NCI-H82 (cell line): ENCODE results near the gene IGDCC3.
A peak's percentile ranks its signal among the peaks of the same experiment; 100 is the strongest.
"Not testable (repeated sequence)": the region's sequence is repeated elsewhere in the genome, so short reads cannot be mapped to it uniquely, and the experiment has no call there.

Source experiments
- DNase-seq: peaks from one replicate; lab custom pipeline; 2025; lab: John Stamatoyannopoulos, UW

IGDCC3 gene

GRCh38 chr15:65406424-65407000 is 28.7 kb upstream of the IGDCC3 start:
- no peak for DNase-seq

DNA sequence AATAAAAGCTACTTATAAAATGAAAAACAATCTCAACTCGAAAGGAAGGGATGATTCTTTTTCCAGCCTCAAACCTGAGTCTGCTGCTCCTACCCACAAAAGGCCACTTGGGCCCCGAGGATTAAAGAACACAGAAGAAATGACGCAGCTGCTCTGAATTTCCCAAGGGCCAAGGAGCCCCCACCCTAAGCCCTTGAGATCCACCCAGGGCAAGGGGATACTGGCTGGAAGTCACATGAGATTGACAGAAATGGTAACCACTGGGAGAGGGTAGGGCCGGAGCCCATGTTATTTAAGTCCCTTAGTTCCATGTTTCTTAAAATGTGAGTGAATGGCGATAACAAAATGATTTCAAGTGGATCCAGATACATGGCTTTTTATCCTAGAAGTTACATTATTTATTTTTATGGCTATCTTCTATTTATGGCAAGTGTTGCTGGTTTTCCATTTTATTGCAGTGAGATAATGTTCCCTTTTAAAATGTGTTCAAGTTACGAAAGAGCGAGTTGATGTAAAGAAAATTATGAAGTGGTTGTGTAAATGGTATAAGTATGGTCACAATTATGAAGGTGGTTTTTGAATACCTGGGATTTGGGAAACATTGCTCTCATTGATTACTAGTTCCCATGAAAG is 28.1 kb upstream of the IGDCC3 start:
- peak; percentile 95 for DNase-seq

DNA sequence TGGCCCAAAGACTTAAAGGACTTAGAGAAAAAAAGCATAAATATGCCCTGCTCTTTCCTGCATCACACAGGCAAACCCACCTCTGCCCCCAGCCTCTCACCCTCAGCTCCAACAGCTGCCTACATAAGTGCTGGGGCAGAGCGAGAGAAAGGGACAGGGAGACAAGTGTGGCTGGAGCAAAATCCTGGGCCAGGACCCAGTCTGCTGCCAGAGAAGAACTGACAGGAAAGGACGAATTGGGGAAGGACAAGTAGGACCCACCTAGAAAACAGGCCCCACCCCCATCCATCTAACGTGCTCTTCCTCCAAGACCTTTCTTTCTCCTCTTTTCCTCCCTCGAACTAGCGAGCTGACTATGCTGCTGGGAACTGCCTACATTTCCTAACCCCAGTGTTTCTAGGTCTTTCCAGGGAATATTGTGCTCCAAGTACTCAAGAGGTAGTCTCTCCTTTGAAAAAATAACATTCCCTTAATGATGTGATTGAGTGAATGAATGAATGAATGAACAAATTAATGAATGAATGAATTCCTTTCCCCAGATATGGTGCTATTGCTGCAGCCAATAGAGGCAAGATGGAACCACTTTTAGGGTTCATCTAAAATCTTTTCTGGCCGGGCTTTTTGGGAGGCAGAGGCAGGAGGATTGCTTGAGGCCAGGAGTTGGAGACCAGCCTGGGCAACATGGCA is 26.5 kb upstream of the IGDCC3 start:
- peak; percentile 32 for DNase-seq

DNA sequence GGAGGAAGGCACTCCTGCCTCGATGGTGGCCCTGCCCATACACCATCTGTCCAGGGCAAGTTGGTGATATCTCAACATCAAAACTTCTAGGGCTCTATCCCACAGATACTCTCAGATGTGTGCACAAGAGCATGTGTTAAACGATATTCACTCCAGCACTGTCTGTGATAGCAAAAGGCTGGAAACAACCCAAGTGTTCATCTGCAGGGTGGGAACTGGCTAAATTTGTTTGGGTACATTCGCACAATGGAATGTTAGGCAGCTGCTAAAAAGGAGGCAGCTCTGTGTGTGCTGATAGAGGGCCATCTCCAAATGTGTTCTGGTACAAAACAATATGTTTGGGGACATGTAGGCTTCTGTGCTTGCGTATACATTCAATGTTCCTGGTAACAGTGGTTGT is 25.2 kb upstream of the IGDCC3 start:
- no peak for DNase-seq

DNA sequence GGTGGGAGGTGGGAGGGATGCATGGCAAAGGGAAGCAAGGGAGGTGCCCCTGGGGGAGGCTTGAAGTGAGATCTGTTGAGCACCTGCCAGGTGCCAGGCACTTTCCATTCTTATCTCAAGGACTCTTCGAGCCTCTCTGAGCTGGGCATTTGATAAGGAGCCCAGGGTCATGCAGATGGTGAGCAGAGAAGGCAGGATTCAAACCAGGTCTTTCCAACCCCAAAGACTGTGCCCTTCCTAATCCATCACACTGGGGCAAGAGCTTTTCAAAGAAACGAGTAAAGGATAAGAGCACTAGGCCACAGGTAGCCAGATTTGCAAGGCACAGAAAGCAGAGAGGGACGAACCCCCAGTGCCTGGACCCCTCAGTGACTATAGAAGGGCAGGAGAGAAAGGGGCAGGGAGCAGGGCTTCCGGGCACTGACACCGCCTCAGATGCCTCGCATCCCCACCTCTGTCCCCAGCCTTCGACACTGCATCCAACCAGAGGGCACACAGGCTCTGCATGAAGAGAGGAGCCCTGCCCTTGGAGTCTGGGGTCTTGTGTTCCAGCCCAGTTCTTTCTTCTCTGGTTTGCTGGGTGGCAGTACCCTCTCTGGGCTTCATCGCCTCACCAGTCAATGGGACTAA is 23.9 kb upstream of the IGDCC3 start:
- no peak for DNase-seq

- DNase-seq: peak; percentile 94
These were observed 23.2 kb upstream of the IGDCC3 start for GRCh38 chr15:65400760-65401610.

GRCh38 chr15:65399997-65400396 is 22.2 kb upstream of the IGDCC3 start:
- DNase-seq: no peak

- DNase-seq: no peak
These were observed 21.4 kb upstream of the IGDCC3 start for GRCh38 chr15:65399001-65399706.

GRCh38 chr15:65398486-65398885 is 20.7 kb upstream of the IGDCC3 start:
- not testable (repeated sequence) for DNase-seq

DNA sequence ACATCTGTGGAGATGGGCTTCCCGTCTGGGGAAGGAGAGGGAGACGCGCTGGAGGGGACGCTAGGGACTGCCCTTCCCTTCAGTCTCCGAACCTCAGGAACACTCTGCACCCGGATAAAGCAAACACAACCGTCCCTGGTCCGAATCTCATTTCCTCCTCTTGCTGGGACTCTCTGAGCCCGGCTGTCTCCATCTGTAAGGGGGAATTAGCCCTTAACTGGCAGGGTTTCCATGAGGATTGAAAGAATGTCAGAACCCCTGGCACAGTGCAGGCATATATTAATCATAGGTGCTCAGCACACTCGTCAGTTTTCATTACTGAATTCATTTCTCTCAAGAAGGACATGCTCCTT is 19.1 kb upstream of the IGDCC3 start:
- DNase-seq: no peak

DNA sequence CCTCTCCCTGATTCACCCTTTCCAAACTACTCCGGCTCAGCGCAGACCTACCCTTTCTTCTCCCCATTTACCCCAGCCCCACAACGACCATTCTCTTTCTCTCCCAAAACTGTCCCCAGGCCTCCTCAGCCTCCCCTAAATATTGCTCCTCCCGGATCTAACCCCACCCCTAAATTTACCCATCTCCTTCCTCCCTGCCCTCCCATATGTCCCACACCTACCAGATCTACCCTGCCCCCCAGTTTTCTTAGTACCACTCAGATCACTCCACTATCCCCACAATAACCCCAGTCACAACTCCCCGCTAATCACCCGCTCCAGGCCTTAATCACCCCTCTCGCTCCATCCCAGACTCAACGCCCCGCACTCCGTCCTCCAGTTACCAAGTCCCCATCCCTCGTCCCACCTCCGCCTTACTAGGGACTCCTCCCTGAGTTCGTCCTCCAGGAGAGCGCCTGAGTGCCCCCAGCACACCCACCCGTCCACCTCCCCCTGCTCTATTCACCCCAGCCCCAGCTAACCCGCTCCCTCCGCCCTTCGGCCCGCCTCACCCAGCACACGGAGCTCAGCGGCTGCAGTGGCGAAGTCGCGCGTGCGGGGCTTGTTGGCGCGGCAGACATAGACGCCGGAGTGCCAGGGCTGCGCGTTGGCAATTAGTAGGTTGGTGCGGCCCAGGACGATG is 18.6 kb upstream of the IGDCC3 start:
- no peak for DNase-seq

- no peak for DNase-seq
These were observed 17.9 kb upstream of the IGDCC3 start for GRCh38 chr15:65395567-65396202.

GRCh38 chr15:65394936-65395335 is 17.1 kb upstream of the IGDCC3 start:
- no peak for DNase-seq

GRCh38 chr15:65394280-65394789 is 16.5 kb upstream of the IGDCC3 start:
- no peak for DNase-seq

GRCh38 chr15:65393557-65393956 is 15.8 kb upstream of the IGDCC3 start:
- no peak for DNase-seq

GRCh38 chr15:65393091-65393490 is 15.3 kb upstream of the IGDCC3 start:
- DNase-seq: no peak

GRCh38 chr15:65392368-65392767 is 14.6 kb upstream of the IGDCC3 start:
- no peak for DNase-seq

- no peak for DNase-seq
These were observed 13.9 kb upstream of the IGDCC3 start for GRCh38 chr15:65391732-65392131.

GRCh38 chr15:65390447-65390846 is 12.6 kb upstream of the IGDCC3 start:
- no peak for DNase-seq

GRCh38 chr15:65389226-65389625 is 11.4 kb upstream of the IGDCC3 start:
- DNase-seq: no peak
